Cardiac fibroblast (primary cell): ENCODE results near the gene EGFLAM.
A peak's percentile ranks its signal among the peaks of the same experiment; 100 is the strongest.

Experiments used
- DNase-seq, 2 donors: peaks; one replicate each; pipeline versions ENCODE4 v3.0.0 to v3.0.0-alpha.2; 2010; ENCODE audit warnings: low read depth in 2 of 2
- H3K4me3 ChIP-seq, 2 donors: replicated peaks in 1 of 2; 1 replicate in 1 of 2; 2 replicates in 1 of 2; pipeline ENCODE4 v1.5.1; 2011; ENCODE audit warnings: low read depth in 2 of 2, low read length in 2 of 2, mild to moderate bottlenecking in 2 of 2, moderate library complexity in 1 of 2
- TF ChIP-seq, protein P1 (sequence below): IDR thresholded peaks from one replicate; pipeline ENCODE4 v1.5.1; 2011; ENCODE audit warnings: low read depth, mild to moderate bottlenecking, low read length, inconsistent platforms

Gene EGFLAM

DNA sequence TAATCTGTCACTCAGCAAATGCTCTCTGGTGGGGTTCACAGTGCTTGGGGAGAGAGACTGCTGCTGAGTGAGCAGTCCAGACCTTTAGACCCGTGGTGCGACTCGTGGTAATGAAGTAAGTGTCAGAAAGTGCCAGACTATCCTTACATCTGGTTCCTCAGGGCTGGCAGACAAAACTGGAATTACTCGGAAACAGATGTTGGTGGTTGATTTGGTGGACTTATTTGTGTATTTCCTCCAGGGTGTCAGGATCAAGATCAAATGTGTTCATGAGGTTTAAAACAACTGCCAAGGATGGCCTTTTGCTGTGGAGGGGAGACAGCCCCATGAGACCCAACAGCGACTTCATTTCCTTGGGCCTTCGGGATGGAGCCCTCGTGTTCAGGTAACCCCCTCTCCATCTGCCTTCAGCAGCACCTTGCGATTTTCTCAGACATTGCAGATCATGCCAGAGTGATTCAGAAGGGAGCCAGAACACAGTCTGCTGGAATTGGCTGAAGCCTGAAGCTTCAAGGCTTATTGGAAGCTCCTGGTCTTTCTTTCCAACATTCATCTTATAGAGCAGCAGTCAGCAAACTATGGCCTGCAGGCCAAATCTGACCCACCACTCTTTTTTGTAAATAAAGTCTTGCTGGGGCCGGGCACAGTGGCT is 192.8 kb downstream of the EGFLAM start:
- no peak overlapping the region for H3K4me3 ChIP-seq
- TF ChIP-seq, protein P1, sequence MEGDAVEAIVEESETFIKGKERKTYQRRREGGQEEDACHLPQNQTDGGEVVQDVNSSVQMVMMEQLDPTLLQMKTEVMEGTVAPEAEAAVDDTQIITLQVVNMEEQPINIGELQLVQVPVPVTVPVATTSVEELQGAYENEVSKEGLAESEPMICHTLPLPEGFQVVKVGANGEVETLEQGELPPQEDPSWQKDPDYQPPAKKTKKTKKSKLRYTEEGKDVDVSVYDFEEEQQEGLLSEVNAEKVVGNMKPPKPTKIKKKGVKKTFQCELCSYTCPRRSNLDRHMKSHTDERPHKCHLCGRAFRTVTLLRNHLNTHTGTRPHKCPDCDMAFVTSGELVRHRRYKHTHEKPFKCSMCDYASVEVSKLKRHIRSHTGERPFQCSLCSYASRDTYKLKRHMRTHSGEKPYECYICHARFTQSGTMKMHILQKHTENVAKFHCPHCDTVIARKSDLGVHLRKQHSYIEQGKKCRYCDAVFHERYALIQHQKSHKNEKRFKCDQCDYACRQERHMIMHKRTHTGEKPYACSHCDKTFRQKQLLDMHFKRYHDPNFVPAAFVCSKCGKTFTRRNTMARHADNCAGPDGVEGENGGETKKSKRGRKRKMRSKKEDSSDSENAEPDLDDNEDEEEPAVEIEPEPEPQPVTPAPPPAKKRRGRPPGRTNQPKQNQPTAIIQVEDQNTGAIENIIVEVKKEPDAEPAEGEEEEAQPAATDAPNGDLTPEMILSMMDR, result no peak
- no peak for DNase-seq

DNA sequence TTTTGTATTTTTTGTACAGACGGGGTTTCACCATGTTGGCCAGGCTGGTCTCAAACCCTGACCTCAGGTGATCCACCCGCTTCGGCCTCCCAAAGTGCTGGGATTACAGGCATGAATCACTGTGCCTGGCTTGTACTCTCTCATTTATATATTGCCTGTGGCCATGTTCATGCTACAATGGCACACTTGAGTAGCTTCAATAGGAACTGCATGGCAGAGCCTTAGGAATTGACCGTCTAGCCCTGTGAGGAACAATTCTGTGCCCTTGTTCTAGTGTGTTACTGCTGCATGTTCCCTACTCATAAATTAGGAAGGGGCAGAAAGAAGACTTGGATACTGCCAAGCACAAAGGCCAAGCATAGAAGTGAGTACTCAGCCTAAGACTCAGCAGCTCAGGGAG is 193.8 kb downstream of the EGFLAM start:
- TF ChIP-seq, protein P1, result no peak
- no peak for DNase-seq
- no peak overlapping the region for H3K4me3 ChIP-seq

DNA sequence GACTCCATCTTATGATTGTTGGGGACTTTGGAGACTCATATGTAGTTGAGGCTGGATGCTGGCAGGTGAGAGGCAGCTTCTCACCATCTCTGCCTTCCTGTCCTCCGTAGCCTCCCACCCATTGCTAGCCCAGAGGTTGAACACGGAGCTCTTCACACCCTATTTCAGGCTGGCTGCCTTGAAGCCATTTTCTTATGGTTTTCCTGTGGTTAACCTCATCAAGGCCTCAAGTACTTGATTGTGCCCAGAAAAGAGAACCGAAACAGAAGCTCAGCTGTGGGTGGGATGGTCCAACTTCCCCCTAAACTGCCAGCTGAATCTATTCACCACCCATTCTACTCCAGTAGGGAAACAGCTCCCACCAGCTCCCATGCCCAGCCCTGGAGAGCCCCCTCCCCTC is 195.1 kb downstream of the EGFLAM start:
- TF ChIP-seq, protein P1, result no peak
- DNase-seq, result no peak
- H3K4me3 ChIP-seq, result no peak overlapping the region

DNA sequence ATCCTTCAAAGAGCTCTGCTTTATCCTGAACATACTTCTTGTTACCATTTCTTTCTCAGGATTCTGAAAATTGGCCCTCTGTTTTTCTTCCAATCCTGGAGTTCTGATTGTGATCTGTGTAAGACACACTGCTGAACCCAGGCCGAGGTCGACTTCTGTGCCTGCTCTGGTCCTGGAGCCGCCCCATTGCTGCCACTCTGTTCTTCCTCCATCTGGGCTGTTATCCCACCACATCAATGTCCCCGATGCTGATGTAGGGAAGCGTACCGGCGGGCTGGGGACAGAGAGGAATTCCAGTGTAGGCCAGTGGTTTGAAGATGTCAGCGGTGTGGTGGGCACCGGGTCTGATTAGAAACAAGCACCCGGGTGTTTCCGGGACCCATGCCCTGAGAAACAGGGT is 195.6 kb downstream of the EGFLAM start:
- H3K4me3 ChIP-seq, result no peak overlapping the region
- no peak for DNase-seq
- TF ChIP-seq, protein P1, result no peak

DNA sequence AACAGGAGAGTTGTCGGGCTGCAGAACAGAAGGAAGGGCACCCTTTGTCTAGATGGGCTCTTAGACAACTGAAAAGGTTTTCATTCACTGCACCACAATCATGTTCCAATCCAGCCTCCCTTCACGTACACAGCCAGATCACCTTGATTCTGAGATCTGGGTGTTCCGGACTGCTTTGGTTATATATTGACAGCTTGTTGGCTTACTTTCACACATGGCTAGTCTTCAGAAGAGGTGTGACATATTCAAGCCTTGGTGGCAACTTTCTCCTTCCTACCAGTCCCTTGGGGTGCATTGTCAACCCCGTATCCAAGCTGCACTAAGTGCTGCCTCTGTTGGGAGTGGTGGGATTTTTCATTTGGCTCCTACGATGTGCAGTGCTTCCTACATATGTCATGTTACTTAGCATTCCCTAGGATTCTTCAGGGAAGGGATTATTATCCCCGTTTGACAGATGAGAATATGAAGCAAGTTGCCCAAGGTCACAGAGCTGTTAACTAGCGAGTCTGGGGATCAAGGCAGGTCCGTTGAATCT is 197.5 kb downstream of the EGFLAM start:
- H3K4me3 ChIP-seq, result no peak overlapping the region
- TF ChIP-seq, protein P1, result no peak

DNA sequence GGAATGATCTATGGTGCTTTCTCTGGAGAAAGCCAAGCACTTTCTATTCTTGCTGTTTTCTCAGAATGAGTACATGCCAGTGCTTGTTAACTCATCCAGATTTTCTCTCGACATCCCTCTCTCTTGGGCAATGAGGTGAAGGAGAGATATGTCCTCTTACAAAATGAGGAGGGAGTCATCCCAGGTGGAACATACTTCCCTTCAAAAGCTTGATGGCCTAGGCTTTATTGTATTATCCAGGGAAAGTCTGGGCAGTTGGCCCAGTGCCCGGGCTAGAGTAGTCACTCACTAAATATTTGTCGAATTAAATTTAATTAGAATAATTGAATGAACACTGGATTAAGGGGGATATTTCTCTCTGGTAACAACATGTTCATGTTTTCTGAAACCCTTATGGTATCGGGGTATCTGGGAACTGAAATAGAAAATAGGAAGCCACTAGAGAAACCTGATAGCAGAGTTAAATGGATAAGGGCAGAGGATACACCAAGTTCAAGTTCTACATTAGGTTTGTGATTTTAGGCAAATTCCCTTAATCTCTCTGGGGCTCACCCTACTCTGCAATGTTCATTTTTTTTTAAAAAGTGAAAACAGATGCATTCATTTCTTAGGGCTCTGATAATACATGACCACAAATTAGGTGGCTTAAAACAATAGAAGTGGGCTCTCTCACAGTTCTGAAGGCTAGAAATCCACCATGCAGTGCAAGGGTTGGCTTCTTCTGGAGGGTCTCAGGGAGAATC is 198.5 kb downstream of the EGFLAM start:
- TF ChIP-seq, protein P1, result no peak
- no peak overlapping the region for H3K4me3 ChIP-seq
- DNase-seq, result peak; percentile 18 to 36

More for the DNA sequence above, 197.5 kb downstream of the EGFLAM start:
- no peak for DNase-seq
